ENCODE data around the gene PPAN.

PPAN gene

DNA sequence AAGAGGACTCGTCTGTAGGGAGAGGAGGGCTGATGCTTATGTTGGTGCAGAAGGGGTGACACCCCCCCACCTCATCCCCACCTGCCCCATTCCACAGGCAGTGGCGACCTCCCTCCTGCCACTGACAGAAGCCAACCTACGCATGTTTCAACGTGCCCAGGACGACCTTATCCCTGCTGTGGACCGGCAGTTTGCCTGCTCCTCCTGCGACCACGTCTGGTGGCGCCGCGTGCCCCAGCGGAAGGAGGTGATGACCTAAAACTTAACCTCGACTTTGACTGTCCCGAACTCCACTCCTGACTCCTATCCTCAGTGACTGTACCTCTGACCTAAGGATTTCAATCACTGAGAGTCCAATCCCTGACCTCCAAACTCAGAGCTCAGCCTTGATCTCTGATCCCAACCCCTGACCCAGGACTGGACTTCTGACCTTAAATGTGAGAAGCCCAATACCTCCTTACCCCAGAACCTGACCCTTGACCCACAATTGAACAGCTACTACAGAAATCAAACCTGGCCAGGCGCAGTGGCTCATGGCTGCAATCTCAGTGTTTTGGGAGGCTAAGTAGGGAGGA lies 16.3 kb upstream of the PPAN start:
- no peak overlapping the region for H3K4me3 ChIP-seq (ENCODE audit: low read depth in 1 of 2, low read length in 1 of 2)
- peaks cover 45% of the 10 kb centered on the region for H3K36me3 ChIP-seq
- no peaks in the 10 kb centered on the region for H3K27me3 ChIP-seq
- TF ChIP-seq, protein P1, sequence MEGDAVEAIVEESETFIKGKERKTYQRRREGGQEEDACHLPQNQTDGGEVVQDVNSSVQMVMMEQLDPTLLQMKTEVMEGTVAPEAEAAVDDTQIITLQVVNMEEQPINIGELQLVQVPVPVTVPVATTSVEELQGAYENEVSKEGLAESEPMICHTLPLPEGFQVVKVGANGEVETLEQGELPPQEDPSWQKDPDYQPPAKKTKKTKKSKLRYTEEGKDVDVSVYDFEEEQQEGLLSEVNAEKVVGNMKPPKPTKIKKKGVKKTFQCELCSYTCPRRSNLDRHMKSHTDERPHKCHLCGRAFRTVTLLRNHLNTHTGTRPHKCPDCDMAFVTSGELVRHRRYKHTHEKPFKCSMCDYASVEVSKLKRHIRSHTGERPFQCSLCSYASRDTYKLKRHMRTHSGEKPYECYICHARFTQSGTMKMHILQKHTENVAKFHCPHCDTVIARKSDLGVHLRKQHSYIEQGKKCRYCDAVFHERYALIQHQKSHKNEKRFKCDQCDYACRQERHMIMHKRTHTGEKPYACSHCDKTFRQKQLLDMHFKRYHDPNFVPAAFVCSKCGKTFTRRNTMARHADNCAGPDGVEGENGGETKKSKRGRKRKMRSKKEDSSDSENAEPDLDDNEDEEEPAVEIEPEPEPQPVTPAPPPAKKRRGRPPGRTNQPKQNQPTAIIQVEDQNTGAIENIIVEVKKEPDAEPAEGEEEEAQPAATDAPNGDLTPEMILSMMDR (IDR thresholded peaks at IDR 0.05) = no peak
- no peaks in the 10 kb centered on the region for H3K9me3 ChIP-seq
- no peak overlapping the region for H3K27ac ChIP-seq
- peaks cover 16 to 18% of the 10 kb centered on the region in 2 experiments for H3K4me1 ChIP-seq (ENCODE audit: control insufficient read depth in 1 of 2, insufficient read depth in 1 of 2, low read depth in 1 of 2, low read length in 1 of 2)

DNA sequence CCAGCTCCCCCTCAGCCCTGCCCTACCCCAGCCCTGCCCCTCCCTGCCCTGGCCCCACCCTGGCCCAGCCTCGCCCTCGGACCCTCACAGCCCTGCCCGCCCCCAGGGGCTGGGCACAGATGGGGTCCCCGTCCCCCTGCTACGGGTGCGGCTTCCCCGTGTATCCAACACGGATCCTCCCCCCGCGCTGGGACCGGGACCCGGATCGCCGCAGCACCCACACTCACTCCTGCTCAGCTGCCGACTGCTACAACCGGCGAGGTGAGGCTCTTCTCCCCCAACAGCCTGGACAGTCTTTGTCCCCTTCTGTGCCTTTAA lies 14.8 kb upstream of the PPAN start:
- H3K9me3 ChIP-seq = no peaks in the 10 kb centered on the region
- TF ChIP-seq, protein P1 (IDR thresholded peaks at IDR 0.05) = no peak
- no peaks in the 10 kb centered on the region for H3K27me3 ChIP-seq
- peaks cover 15 to 17% of the 10 kb centered on the region in 2 experiments for H3K4me1 ChIP-seq (ENCODE audit: control insufficient read depth in 1 of 2, insufficient read depth in 1 of 2, low read depth in 1 of 2, low read length in 1 of 2)
- H3K4me3 ChIP-seq (ENCODE audit: low read depth in 1 of 2, low read length in 1 of 2) = no peak overlapping the region
- peaks cover 45% of the 10 kb centered on the region for H3K36me3 ChIP-seq
- H3K27ac ChIP-seq = no peak overlapping the region

DNA sequence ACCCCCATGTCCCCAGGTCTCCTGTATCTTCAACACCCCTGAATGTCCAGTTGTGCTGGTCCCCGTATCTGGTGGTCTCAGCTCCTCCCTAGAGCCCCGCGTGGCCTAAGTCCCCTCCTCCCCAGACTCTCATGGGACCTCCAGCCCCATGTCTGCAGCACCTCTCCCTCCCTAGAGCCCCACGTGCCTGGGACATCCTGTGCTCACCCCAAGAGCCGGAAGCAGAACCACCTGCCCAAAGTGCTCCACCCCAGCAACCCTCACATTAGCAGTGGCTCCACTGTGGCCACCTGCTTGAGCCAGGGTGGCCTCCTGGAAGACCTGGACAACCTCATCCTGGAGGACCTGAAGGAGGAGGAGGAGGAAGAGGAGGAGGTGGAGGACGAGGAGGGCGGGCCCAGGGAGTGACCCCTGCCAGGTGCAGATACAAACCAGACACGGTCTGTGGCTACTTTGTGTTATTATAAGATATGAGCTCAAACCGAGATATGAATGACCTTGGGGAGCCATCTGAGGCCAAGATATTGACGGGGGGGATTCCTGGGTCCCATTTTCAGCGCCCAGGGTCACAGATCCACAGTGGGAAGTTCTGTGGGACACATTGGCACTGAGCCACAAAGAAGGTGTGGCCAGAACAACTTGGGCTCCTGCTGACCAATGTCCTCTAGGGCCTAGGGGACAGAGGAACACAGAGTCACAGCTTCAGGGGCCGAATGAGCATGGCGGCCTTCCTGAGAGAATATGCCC lies 14.1 kb upstream of the PPAN start:
- Histone ChIP-seq H3K4me1 (ENCODE audit: control insufficient read depth in 1 of 2, insufficient read depth in 1 of 2, low read depth in 1 of 2, low read length in 1 of 2) (peaks cover 15 to 17% of the 10 kb centered on the region in 2 experiments), H3K27ac (no peak overlapping the region), H3K36me3 (peaks cover 45% of the 10 kb centered on the region), H3K4me3 (ENCODE audit: low read depth in 1 of 2, low read length in 1 of 2) (no peak overlapping the region), H3K9me3 (no peaks in the 10 kb centered on the region), H3K27me3 (no peaks in the 10 kb centered on the region)
- TF ChIP-seq, protein P1 (IDR thresholded peaks at IDR 0.05) = no peak

DNA sequence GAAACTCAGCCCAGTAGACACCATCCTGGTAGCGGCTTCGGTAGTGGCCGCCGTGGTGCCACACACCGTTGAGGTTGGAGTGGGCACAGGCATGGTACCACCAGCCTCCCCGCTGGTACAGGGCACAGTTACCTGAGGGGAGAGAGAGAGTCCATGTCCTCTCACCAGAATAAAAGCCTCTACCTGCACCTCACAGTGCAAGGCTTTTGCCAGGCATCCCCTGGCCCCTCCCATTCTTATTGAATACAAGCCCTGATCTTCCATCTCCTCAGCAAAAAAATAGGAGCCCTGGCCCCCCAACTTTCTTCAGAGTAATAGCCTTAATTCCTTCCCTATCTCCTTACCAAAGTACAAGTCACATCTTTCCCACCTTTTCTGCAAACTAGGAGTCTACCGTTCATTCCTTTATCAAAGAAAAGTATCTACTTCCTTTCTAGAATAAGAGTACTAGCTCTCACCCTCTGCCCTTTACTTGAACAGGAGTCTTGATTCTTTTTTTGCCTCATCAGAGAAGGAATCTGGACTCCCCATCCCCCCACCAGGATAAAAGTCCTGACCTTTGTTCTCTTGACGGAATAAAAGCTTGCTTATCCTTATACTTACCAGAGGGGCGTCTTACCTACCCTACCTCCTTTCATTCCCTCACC lies 13.4 kb upstream of the PPAN start:
- TF ChIP-seq, protein P1 (IDR thresholded peaks at IDR 0.05) = no peak
- no peaks in the 10 kb centered on the region for H3K9me3 ChIP-seq
- H3K27ac ChIP-seq = no peak overlapping the region
- peaks cover 45% of the 10 kb centered on the region for H3K36me3 ChIP-seq
- H3K4me1 ChIP-seq (ENCODE audit: control insufficient read depth in 1 of 2, insufficient read depth in 1 of 2, low read depth in 1 of 2, low read length in 1 of 2) = peaks cover 13 to 15% of the 10 kb centered on the region in 2 experiments
- no peaks in the 10 kb centered on the region for H3K27me3 ChIP-seq
- H3K4me3 ChIP-seq (ENCODE audit: low read depth in 1 of 2, low read length in 1 of 2) = no peak overlapping the region

DNA sequence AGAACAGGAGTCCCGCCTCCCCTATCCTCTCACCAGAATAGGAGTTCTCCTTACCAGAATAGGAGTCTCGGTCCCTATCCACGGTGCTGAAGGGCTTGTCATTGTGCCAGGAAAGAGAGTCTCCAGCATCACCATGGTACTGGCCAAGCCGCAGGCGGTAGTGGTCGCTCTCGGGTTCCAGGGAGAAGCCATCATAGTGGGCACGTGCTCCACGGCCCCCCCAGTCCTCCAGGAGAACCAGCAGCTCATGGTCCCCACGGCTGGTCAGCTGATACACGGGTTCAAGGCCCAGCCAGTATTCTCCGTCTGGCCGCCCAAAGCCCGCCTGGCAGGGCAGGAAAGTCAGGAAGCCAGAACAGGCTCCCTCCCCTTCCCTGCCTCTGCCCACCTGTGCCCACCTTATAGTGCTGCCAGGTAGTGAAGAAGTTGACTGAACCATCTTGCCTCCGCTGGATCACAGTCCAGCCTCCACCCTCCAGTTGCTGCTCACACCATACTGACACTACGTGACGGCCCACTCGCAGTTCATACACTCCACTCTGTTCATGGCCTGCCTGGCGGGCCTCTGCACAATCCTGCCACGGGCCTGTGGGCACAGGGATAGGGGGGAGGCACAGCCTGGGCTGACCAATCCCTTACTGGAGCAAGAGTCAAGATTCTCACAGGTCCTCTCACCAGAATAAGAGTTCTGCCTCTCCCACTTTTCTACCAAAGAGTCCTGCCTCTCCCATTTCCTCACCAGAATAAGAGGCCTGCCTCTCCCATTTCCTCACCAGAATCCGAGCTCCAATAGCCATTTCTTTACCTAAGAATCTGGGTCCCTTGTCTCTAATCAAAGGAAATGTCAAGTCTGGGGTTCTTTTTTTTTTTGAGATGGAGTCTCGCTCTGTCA lies 12.6 kb upstream of the PPAN start:
- Histone ChIP-seq H3K4me1 (ENCODE audit: control insufficient read depth in 1 of 2, insufficient read depth in 1 of 2, low read depth in 1 of 2, low read length in 1 of 2) (peaks cover 13 to 15% of the 10 kb centered on the region in 2 experiments), H3K27me3 (no peaks in the 10 kb centered on the region), H3K9me3 (no peaks in the 10 kb centered on the region), H3K36me3 (peaks cover 45% of the 10 kb centered on the region), H3K4me3 (ENCODE audit: low read depth in 1 of 2, low read length in 1 of 2) (no peak overlapping the region), H3K27ac (no peak overlapping the region)
- TF ChIP-seq, protein P1 (IDR thresholded peaks at IDR 0.05) = no peak

All from neutrophil (primary cell).